Activated gamma-delta T cell (primary cell): ENCODE measurements around the gene HIC1.

Experiments
- DNase-seq: peaks from one replicate; lab custom pipeline; 2025; lab: John Stamatoyannopoulos, UW

HIC1 gene

DNA sequence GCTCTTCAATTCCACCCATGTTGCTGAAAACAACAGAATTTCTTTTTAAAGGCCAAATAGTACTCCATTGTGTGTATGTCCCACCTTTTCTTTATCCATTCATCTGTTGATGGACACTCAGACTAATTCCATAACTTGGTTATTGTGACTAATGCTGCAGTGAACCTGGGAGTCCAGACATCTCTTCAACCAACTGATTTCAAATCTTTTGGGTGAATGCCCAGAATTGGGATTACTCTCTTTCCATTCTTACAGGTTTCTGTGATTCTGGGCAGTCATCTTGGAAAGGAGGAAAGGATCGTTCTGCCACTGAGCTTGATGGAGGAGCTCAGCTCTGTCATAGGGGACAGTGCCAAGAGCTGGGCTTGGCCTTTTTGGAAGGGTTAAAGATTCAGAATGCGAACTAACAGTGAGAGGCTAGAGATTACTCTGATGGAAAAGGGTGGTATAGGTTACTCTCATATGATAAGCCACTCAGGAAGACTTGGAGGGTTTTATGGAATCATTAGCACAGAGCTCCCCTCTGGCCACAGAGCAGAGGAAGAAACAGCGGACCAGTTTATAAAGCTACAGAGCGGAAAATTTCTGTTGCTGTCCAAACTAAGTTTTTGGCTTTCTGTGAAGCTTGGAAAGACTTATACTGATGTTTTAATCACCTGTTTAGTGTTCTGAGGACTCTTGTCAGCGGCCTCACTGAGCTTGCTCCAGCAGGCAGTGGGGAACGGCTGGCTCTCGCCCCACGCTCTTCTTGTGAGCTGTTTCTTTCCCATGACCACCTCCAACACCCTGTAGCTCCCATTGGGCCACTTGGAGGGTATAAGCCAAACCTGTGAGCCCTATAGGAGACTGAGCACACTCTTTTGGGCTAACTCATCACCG is 48.3 kb downstream of the HIC1 start:
- no peak for DNase-seq

DNA sequence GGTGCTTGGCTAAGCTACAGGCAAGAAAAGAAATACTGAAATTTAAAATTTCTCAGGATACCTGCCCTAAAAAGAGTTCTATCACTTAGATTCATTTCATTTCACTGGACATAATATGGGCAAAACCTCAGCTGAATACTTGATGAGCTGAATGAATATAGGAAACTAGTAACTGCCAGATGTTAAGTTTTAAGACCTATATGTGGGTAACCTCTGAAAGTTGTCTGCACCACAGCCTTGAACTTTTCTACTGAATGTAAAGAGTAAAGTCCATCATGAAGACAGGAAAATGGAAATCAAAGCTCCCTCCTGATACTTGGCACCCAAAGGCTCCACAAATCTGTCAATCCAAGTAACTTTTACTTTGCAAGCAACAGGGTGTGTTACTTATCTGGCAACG is 50.8 kb downstream of the HIC1 start:
- no peak for DNase-seq

- DNase-seq: no peak
Measured at GRCh38 chr17:2106308-2106955, 51.5 kb downstream of the HIC1 start.

- DNase-seq: no peak
Measured at GRCh38 chr17:2107050-2107449, 52.1 kb downstream of the HIC1 start.

GRCh38 chr17:2107506-2107905 is 52.6 kb downstream of the HIC1 start:
- DNase-seq: no peak

DNA sequence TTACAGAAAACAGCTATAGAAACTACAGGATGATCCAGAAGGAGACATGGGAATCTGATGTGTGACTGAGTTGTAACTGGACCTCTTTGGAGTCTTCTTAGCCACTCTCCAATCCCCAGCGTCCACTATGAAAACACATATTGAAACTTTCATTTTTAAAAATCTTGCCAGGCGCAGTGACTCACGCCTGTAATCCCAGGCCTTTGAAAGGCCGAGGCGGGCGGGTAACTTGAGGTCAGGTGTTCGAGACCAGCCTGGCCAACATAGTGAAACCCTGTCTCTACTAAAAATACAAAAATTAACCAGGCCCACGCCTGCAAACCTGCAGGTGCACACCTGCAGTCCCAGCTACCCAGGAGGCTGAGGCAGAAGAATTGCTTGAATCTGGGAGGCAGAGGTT is 53.3 kb downstream of the HIC1 start:
- DNase-seq: no peak

- DNase-seq: no peak
Measured at GRCh38 chr17:2110436-2110835, 55.5 kb downstream of the HIC1 start.

DNA sequence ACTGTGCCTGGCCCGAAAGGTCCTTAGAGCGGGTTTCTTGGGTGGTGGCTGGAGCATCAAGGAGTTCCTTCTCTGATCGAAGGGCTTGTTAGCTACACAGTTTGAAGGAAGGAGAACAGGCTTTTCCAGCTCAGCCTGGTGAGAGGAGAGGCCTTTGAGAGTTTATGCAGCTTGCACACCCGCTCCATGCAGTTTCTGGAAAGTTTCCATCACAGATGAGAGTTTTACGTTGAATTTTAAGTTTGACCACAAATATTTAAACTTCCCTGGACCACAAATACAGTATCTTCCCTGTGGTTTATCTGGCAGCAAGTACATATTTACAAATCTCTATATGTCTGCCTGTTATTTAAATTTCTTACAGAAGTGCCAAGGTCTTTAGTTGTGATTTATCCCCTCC is 56.8 kb downstream of the HIC1 start:
- no peak for DNase-seq
